IMR-90 (cell line): ENCODE measurements around the gene AMPD1. TPM values are rescaled to one million over a fixed set of nuclear protein-coding genes. Genes with fewer than 3 reads are reported as not detected.
A peak's percentile ranks its signal among the peaks of the same experiment; 100 is the strongest.

Experiments
- ATAC-seq: fragments of 200-7000 bp; cut with Tn5 transposase; 2 replicates; pipeline ENCODE4 v1.9.1; 2020; ENCODE audit warnings: low read depth, mild to moderate bottlenecking, moderate library complexity
- BruUV-seq: library from RNA; stranded (reverse); fragments of 400-500 nt; replicated peaks from 2 replicates; lab custom pipeline; 2021; lab: Mats Ljungman, UMichigan
- CTCF ChIA-PET: fragments of 300-600 bp; formaldehyde crosslinking; extraction: SDS; loops from one replicate; lab custom pipeline; 2021; ENCODE audit warnings: antibody characterized with exemption; lab: Yijun Ruan, JAX
- POLR2A ChIA-PET: fragments of 300-600 bp; sonication (Branson Sonifier 250); formaldehyde crosslinking; loops from one replicate; lab custom pipeline; 2022; ENCODE audit warnings: antibody characterized with exemption; ENCODE audit not compliant: unreplicated experiment; lab: Charles Lee
- DNase-seq: peaks from one replicate; pipeline ENCODE4 v3.0.0; 2013
- H2AFZ ChIP-seq: replicated peaks from 2 replicates; pipeline ENCODE3; 2013; ENCODE audit warnings: low read length, mild to moderate bottlenecking; ENCODE audit not compliant: poor library complexity
- H2AK5ac ChIP-seq: 2 replicates; pipeline ENCODE4 v1.6.1; 2013; ENCODE audit warnings: low read depth, low read length, inconsistent platforms
- H2AK9ac ChIP-seq: replicated peaks from 2 replicates; pipeline ENCODE3; 2013; ENCODE audit warnings: mild to moderate bottlenecking, low read depth, low read length, moderate library complexity; ENCODE audit not compliant: poor library complexity
- H2BK120ac ChIP-seq: 2 replicates; pipeline ENCODE4 v1.6.1; 2013; ENCODE audit warnings: low read depth, low read length, inconsistent platforms
- H2BK15ac ChIP-seq: 3 replicates; pipeline ENCODE4 v1.6.1; 2013; ENCODE audit warnings: low read depth, low read length, inconsistent platforms
- H2BK20ac ChIP-seq: 2 replicates; pipeline ENCODE4 v1.6.1; 2013; ENCODE audit warnings: low read depth, mild to moderate bottlenecking, inconsistent platforms, low read length, moderate library complexity
- H2BK5ac ChIP-seq: 2 replicates; pipeline ENCODE4 v1.6.1; 2013; ENCODE audit warnings: mild to moderate bottlenecking, low read depth, low read length, inconsistent platforms; ENCODE audit not compliant: poor library complexity, severe bottlenecking
- H3K14ac ChIP-seq: replicated peaks from 2 replicates; pipeline ENCODE4 v1.6.1; 2013; ENCODE audit warnings: low read depth, low read length, inconsistent platforms
- H3K18ac ChIP-seq: 2 replicates; pipeline ENCODE4 v1.6.1; 2013; ENCODE audit warnings: low read depth, low read length, control low read depth
- H3K23ac ChIP-seq: 2 replicates; pipeline ENCODE4 v1.6.1; 2013; ENCODE audit warnings: low read depth, low read length, inconsistent platforms
- H3K27ac ChIP-seq: 2 replicates; pipeline ENCODE4 v1.5.1; 2013; ENCODE audit warnings: mild to moderate bottlenecking, control low read depth, low read length; ENCODE audit not compliant: insufficient read depth
- H3K27me3 ChIP-seq: 2 replicates; pipeline ENCODE4 v1.6.1; 2013; ENCODE audit warnings: low read length; ENCODE audit not compliant: control insufficient read depth, insufficient read depth
- H3K36me3 ChIP-seq: 2 replicates; pipeline ENCODE4 v1.6.1; 2013; ENCODE audit warnings: low read length, mixed read lengths; ENCODE audit not compliant: control insufficient read depth, insufficient read depth
- H3K4ac ChIP-seq: 2 replicates; pipeline ENCODE4 v1.6.1; 2013; ENCODE audit warnings: low read depth, low read length, inconsistent platforms
- H3K4me1 ChIP-seq: 2 replicates; pipeline ENCODE4 v1.6.1; 2013; ENCODE audit warnings: low read length, mixed read lengths; ENCODE audit not compliant: control insufficient read depth, insufficient read depth
- H3K4me2 ChIP-seq: 2 replicates; pipeline ENCODE4 v1.6.1; 2013; ENCODE audit warnings: low read depth, mild to moderate bottlenecking, control low read depth, low read length, moderate library complexity
- H3K4me3 ChIP-seq: 2 replicates; pipeline ENCODE4 v1.5.1; 2013; ENCODE audit warnings: low read depth, mild to moderate bottlenecking, control low read depth, low read length, moderate library complexity; ENCODE audit not compliant: insufficient read depth
- H3K56ac ChIP-seq: 2 replicates; pipeline ENCODE4 v1.6.1; 2013; ENCODE audit warnings: low read length, inconsistent platforms; ENCODE audit not compliant: insufficient read depth; ENCODE audit errors: extremely low read depth
- H3K79me1 ChIP-seq, 2 experiments: 2 replicates each; pipeline ENCODE4 v1.6.1; 2013; ENCODE audit warnings: low read length in 2 of 2, inconsistent platforms in 1 of 2, low read depth in 1 of 2
- H3K9ac ChIP-seq: 2 replicates; pipeline ENCODE4 v1.6.1; 2013; ENCODE audit warnings: low read depth, low read length, control low read depth
- H3K9me1 ChIP-seq: 2 replicates; pipeline ENCODE4 v1.6.1; 2013; ENCODE audit warnings: low read length, inconsistent platforms; ENCODE audit not compliant: insufficient read depth
- H3K9me3 ChIP-seq: 2 replicates; pipeline ENCODE4 v1.6.1; 2013; ENCODE audit warnings: low read length; ENCODE audit not compliant: control insufficient read depth, insufficient read depth
- H4K20me1 ChIP-seq: 2 replicates; pipeline ENCODE4 v1.6.1; 2013; ENCODE audit warnings: low read length, inconsistent platforms; ENCODE audit not compliant: insufficient read depth
- H4K5ac ChIP-seq: 2 replicates; pipeline ENCODE4 v1.6.1; 2013; ENCODE audit warnings: mild to moderate bottlenecking, low read depth, low read length, control low read depth
- H4K8ac ChIP-seq, 2 experiments: 2 replicates each; pipeline ENCODE4 v1.6.1; 2013; ENCODE audit warnings: low read depth in 2 of 2, low read length in 2 of 2, control low read depth in 1 of 2, inconsistent platforms in 1 of 2
- H4K91ac ChIP-seq: 2 replicates; pipeline ENCODE4 v1.6.1; 2013; ENCODE audit warnings: low read depth, low read length, inconsistent platforms; ENCODE audit not compliant: insufficient read depth
- CEBPB ChIP-seq: IDR thresholded peaks from 2 replicates; pipeline ENCODE4 v1.6.1; 2012; ENCODE audit warnings: low read depth, low read length, improper control_type of control experiment
- WGBS, 2 experiments: methylation state at CpG; one replicate each; pipeline versions ENCODE4 v1.1.5 to v1.1.7; 2013; ENCODE audit warnings: missing lambda C conversion rate in 2 of 2; ENCODE audit not compliant: insufficient read length in 1 of 2; ENCODE audit errors: extremely low coverage in 2 of 2; 5-methylcytosine and 5-hydroxymethylcytosine counted together
- dilution Hi-C: fragments of 300-500 bp; cut with HindIII; formaldehyde crosslinking; loops from one replicate; pipeline ENCODE4 v1.14.3; 2018; ENCODE audit warnings: low sequenced_read_pairs; ENCODE audit not compliant: unreplicated experiment
- in situ Hi-C: fragments of 300-500 bp; cut with MboI; formaldehyde crosslinking; loops from 3 replicates; pipeline ENCODE4 v1.14.3; 2019; ENCODE audit warnings: low sequenced_read_pairs, inconsistent platforms, mixed read lengths
- intact Hi-C: fragments of 100-400 bp; cut with micrococcal nuclease; formaldehyde crosslinking; loops from 2 replicates; pipeline ENCODE4 v1.10.0; 2022
- polyA plus RNA-seq, 3 experiments: library from polyadenylated mRNA; depleted of rRNA; stranded (reverse); fragments of >200 nt; gene quantifications; 2 replicates each; pipeline ENCODE4 v1.2.3, GENCODE V29; 2012; ENCODE audit warnings: low replicate concordance in 1 of 3
- total RNA-seq: library from RNA; depleted of rRNA; stranded (reverse); fragments of >200 nt; gene quantifications from 2 replicates; pipeline ENCODE4 v1.2.3, GENCODE V29; 2012
- TF ChIP-seq, protein P1 (sequence below): fragments of 150-350 bp; IDR thresholded peaks from 2 replicates; pipeline ENCODE4 v1.6.1; 2016; ENCODE audit warnings: low read depth, mild to moderate bottlenecking, low read length, moderate library complexity, borderline replicate concordance

Gene AMPD1
- total and polyA plus RNA-seq, 2 of the 4 experiments (the other 2 are of a cell fraction): not detected

DNA sequence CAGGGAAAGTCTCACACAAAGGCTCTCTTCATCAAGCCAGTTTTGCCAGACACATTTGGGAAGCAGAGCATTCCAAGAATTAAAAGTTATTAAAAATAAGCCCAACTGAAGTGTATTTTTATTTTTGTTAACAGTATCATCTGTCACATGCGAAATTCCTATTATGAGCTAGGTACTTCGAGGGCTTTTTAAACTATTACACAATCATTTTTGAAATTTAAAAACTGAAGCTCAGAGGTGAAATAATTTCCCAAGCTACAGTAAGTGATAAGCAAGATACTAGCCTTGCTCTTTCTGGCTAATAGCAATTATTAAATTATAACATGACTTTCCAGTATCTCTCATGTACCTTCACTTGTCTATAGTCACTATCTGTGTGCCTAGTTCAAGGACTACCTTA lies 33.2 kb upstream of the AMPD1 start:
- no TSS peak for BruUV-seq
- CTCF ChIA-PET: interaction anchor here (0.7 kb wide), 1 partner anchor 16 kb away, joined by 4 read pairs; no protein-coding TSS in a partner anchor
- H3K14ac ChIP-seq: no peak overlapping the region
- TF ChIP-seq CEBPB: peak; percentile 67
- TF ChIP-seq, protein P1, sequence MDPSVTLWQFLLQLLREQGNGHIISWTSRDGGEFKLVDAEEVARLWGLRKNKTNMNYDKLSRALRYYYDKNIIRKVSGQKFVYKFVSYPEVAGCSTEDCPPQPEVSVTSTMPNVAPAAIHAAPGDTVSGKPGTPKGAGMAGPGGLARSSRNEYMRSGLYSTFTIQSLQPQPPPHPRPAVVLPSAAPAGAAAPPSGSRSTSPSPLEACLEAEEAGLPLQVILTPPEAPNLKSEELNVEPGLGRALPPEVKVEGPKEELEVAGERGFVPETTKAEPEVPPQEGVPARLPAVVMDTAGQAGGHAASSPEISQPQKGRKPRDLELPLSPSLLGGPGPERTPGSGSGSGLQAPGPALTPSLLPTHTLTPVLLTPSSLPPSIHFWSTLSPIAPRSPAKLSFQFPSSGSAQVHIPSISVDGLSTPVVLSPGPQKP: no peak
- H3K36me3 ChIP-seq: peaks cover 51% of the 10 kb centered on the region
- peaks cover 4% of the 10 kb centered on the region; the same call in 1 of the 2 replicates for H3K9me1 ChIP-seq
- no peak overlapping the region for H2BK20ac ChIP-seq
- no peak overlapping the region for H2AFZ ChIP-seq
- DNase-seq: no peak
- no peak overlapping the region for H2AK9ac ChIP-seq
- no peaks in the 10 kb centered on the region for H3K9me3 ChIP-seq
- H3K9ac ChIP-seq: no peak overlapping the region
- POLR2A ChIA-PET: no interaction called here
- H4K5ac ChIP-seq: no peak overlapping the region
- H2BK15ac ChIP-seq: no peak overlapping the region
- H3K27me3 ChIP-seq: no peaks in the 10 kb centered on the region
- no peak overlapping the region for H2BK120ac ChIP-seq
- no peak overlapping the region for H3K27ac ChIP-seq
- H4K8ac ChIP-seq: no peak overlapping the region
- H4K20me1 ChIP-seq: peaks cover 9% of the 10 kb centered on the region; the same call in 1 of the 2 replicates
- H3K18ac ChIP-seq: no peak overlapping the region
- H3K4me1 ChIP-seq: peaks cover 11% of the 10 kb centered on the region
- intact Hi-C loops: no loop called here
- ATAC-seq: no peak
- no peak overlapping the region for H3K4me3 ChIP-seq
- H3K4ac ChIP-seq: no peak overlapping the region
- no peak overlapping the region for H2AK5ac ChIP-seq
- in situ Hi-C loops: loop anchor here (25.0 kb wide), 1 partner anchor 584 kb away; no protein-coding TSS in a partner anchor
- H4K91ac ChIP-seq: no peak overlapping the region
- H3K23ac ChIP-seq: no peak overlapping the region
- dilution Hi-C loops: no loop called here
- no peak overlapping the region for H2BK5ac ChIP-seq
- no CpG with 5 or more reads among the region's 2 CpGs for WGBS, 2 experiments
- H3K79me1 ChIP-seq: peaks cover 28 to 38% of the 10 kb centered on the region in 2 experiments
- no peak overlapping the region; the same call in 1 of the 2 replicates for H3K56ac ChIP-seq
- H3K4me2 ChIP-seq: no peak overlapping the region
